ENCODE results near the gene BORCS5. TPM values are rescaled to one million over a fixed set of nuclear protein-coding genes. Genes with fewer than 3 reads are reported as not detected.

The BORCS5 gene
- total and polyA plus RNA-seq, 2 donors (not counting 1 experiment from before 2014, with no cell fraction given): 13.5 to 14.4 TPM

DNA sequence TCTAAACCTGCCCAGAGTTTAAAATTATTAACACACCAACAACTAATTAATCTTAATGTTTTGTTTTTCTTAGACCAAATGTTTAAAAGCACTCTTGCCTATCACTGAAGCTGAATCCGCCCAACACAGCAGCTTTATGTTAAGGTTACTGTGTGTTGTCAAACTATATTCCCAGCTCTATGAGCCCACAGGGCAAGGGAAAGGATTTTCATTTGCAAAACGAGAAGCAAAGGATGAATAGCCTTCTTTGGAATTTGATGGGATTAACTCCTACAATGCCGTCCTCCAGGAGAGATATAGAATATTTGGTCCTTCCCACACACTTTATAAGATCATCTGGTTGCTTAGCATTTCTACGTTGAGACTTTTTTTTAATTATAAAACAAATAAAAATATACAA, 162.0 kb downstream of the BORCS5 start:
- H3K9ac ChIP-seq (ENCODE audit: insufficient read depth, low read length): no peak overlapping the region
- TF ChIP-seq, protein P1, sequence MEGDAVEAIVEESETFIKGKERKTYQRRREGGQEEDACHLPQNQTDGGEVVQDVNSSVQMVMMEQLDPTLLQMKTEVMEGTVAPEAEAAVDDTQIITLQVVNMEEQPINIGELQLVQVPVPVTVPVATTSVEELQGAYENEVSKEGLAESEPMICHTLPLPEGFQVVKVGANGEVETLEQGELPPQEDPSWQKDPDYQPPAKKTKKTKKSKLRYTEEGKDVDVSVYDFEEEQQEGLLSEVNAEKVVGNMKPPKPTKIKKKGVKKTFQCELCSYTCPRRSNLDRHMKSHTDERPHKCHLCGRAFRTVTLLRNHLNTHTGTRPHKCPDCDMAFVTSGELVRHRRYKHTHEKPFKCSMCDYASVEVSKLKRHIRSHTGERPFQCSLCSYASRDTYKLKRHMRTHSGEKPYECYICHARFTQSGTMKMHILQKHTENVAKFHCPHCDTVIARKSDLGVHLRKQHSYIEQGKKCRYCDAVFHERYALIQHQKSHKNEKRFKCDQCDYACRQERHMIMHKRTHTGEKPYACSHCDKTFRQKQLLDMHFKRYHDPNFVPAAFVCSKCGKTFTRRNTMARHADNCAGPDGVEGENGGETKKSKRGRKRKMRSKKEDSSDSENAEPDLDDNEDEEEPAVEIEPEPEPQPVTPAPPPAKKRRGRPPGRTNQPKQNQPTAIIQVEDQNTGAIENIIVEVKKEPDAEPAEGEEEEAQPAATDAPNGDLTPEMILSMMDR (conservative IDR thresholded peaks at IDR 0.05 in 1 of 2, IDR thresholded peaks at IDR 0.05 in 1 of 2; ENCODE audit: low read depth in 1 of 2, low read length in 2 of 2): no peak
- no peak for TF ChIP-seq EZH2 (IDR thresholded peaks at IDR 0.05; ENCODE audit: low read length, missing control alignments)
- H3K79me2 ChIP-seq (ENCODE audit: control insufficient read depth, insufficient read depth, low read length): no peaks in the 10 kb centered on the region

More for the DNA sequence above, 162.0 kb downstream of the BORCS5 start:
- Histone ChIP-seq H3K27ac (ENCODE audit: insufficient read depth, low read length) (no peak overlapping the region), H3K36me3 (ENCODE audit: control insufficient read depth, insufficient read depth, low read length) (no peaks in the 10 kb centered on the region), H4K20me1 (ENCODE audit: control insufficient read depth, extremely low read depth, insufficient read depth, low read length) (no peaks in the 10 kb centered on the region), H3K27me3 (ENCODE audit: control insufficient read depth, insufficient read depth, low read length) (no peaks in the 10 kb centered on the region), H3K4me2 (ENCODE audit: extremely low read depth, insufficient read depth, low read length) (no peak overlapping the region), H3K4me1 (ENCODE audit: control insufficient read depth, extremely low read depth, insufficient read depth, low read length) (no peaks in the 10 kb centered on the region), H2AFZ (ENCODE audit: low read length) (no peak overlapping the region), H3K9me3 (ENCODE audit: control insufficient read depth, insufficient read depth, low read depth, low read length) (no peaks in the 10 kb centered on the region), H3K4me3 (replicated peaks in 1 of 4; ENCODE audit: control extremely low read depth in 1 of 4, insufficient read depth in 1 of 4, low read depth in 3 of 4, low read length in 4 of 4) (no peak overlapping the region)
- DNase-seq (ENCODE audit: low read depth in 2 of 2): peak in 1 of 2 donors; percentile 17

Other genes with a start within 250 kb of the BORCS5 start
- gene LRP6, start 90.0 kb upstream of the BORCS5 start, total RNA-seq: 39.3 and 39.5 TPM in 2 replicates
- 18.8 and 21.0 TPM in 2 replicates for gene LRP6, start 90.0 kb upstream of the BORCS5 start, polyA plus RNA-seq
- 1.3 and 1.8 TPM in 2 replicates for gene MANSC1, start 6.8 kb upstream of the BORCS5 start, total RNA-seq
- 3.4 and 3.7 TPM in 2 replicates for gene MANSC1, start 6.8 kb upstream of the BORCS5 start, polyA plus RNA-seq
- 15.2 TPM in 2 replicates for gene DUSP16, start 205.8 kb downstream of the BORCS5 start, total RNA-seq
- 9.4 and 10.4 TPM in 2 replicates for gene DUSP16, start 205.8 kb downstream of the BORCS5 start, polyA plus RNA-seq

Data from fibroblast of lung (primary cell).